CD14-positive monocyte (primary cell): ENCODE results near the gene SSTR5. TPM values are rescaled to one million over a fixed set of nuclear protein-coding genes. Genes with fewer than 3 reads are reported as not detected.

Experiments used
- DNase-seq, 3 donors: peaks; one replicate each; pipeline ENCODE4 v3.0.0-alpha.2; 2011 to 2022
- H2AFZ ChIP-seq: 2 replicates; pipeline ENCODE4 v1.6.0; 2012; ENCODE audit warnings: mild to moderate bottlenecking, low read depth, low read length, inconsistent platforms; ENCODE audit not compliant: insufficient read depth, poor library complexity, severe bottlenecking
- H3K27ac ChIP-seq, 2 donors: 1 replicate in 1 of 2; 2 replicates in 1 of 2; pipeline ENCODE4 v1.5.1; 2012 to 2013; ENCODE audit warnings: low read length in 2 of 2, control low read depth in 1 of 2, inconsistent platforms in 1 of 2, low read depth in 1 of 2, mild to moderate bottlenecking in 1 of 2
- H3K27me3 ChIP-seq, 2 donors: one replicate each; pipeline versions ENCODE4 v1.6.0 to v1.6.1; 2011 to 2013; ENCODE audit warnings: low read length in 2 of 2; ENCODE audit not compliant: control insufficient read depth in 2 of 2, insufficient read depth in 2 of 2
- H3K36me3 ChIP-seq, 2 donors: replicated peaks in 1 of 2; 1 replicate in 1 of 2; 2 replicates in 1 of 2; pipeline versions ENCODE4 v1.5.1 to v1.6.1; 2012 to 2013; ENCODE audit warnings: low read length in 2 of 2, control low read depth in 1 of 2, inconsistent platforms in 1 of 2, mild to moderate bottlenecking in 1 of 2; ENCODE audit not compliant: insufficient read depth in 2 of 2, control insufficient read depth in 1 of 2
- H3K4me1 ChIP-seq, 2 donors: 1 replicate in 1 of 2; 2 replicates in 1 of 2; pipeline versions ENCODE4 v1.5.1 to v1.6.1; 2012 to 2013; ENCODE audit warnings: low read length in 2 of 2, control low read depth in 1 of 2, inconsistent platforms in 1 of 2, mild to moderate bottlenecking in 1 of 2, moderate library complexity in 1 of 2; ENCODE audit not compliant: insufficient read depth in 2 of 2, control insufficient read depth in 1 of 2
- H3K4me2 ChIP-seq: replicated peaks from 2 replicates; pipeline ENCODE3; 2012; ENCODE audit warnings: low read length, moderate library complexity, mild to moderate bottlenecking; ENCODE audit not compliant: poor library complexity, severe bottlenecking; ENCODE audit errors: extremely low read depth
- H3K4me3 ChIP-seq, 3 experiments: fragments of 200-600 bp in 1 of 3; sonication (generic) in 1 of 3; replicated peaks in 1 of 3; 1 replicate in 2 of 3; 2 replicates in 1 of 3; pipeline ENCODE4 v1.5.1; 2011 to 2013; ENCODE audit warnings: low read length in 3 of 3, mild to moderate bottlenecking in 3 of 3, control low read depth in 2 of 3, low read depth in 2 of 3, inconsistent platforms in 1 of 3, moderate library complexity in 1 of 3
- H3K79me2 ChIP-seq: 2 replicates; pipeline ENCODE4 v1.6.0; 2012; ENCODE audit warnings: mild to moderate bottlenecking, control low read depth, inconsistent platforms, low read length, moderate library complexity; ENCODE audit not compliant: insufficient read depth
- H3K9ac ChIP-seq: 2 replicates; pipeline ENCODE4 v1.6.0; 2017; ENCODE audit warnings: low read length, mild to moderate bottlenecking; ENCODE audit not compliant: insufficient read depth, poor library complexity, severe bottlenecking
- H3K9me3 ChIP-seq, 2 donors: replicated peaks in 1 of 2; 1 replicate in 1 of 2; 2 replicates in 1 of 2; pipeline versions ENCODE4 v1.5.1 to v1.6.1; 2012 to 2013; ENCODE audit warnings: low read length in 2 of 2, control low read depth in 1 of 2; ENCODE audit not compliant: control insufficient read depth in 1 of 2, insufficient read depth in 1 of 2
- H4K20me1 ChIP-seq: 2 replicates; pipeline ENCODE4 v1.6.0; 2012; ENCODE audit warnings: mild to moderate bottlenecking, low read length, control low read depth, moderate library complexity; ENCODE audit not compliant: insufficient read depth
- H3K27ac Mint-ChIP-seq, 7 donors: one replicate each; pipeline ENCODE4 v1.8.0; 2020; ENCODE audit warnings: mild to moderate bottlenecking in 7 of 7, mixed read lengths in 7 of 7, moderate library complexity in 6 of 7, inconsistent platforms in 2 of 7
- H3K27me3 Mint-ChIP-seq, 3 donors: one replicate each; pipeline ENCODE4 v1.8.0; 2021 to 2022; ENCODE audit warnings: low read depth in 3 of 3, mild to moderate bottlenecking in 3 of 3, mixed read lengths in 3 of 3, moderate library complexity in 3 of 3, inconsistent platforms in 1 of 3
- H3K36me3 Mint-ChIP-seq, 2 donors: one replicate each; pipeline ENCODE4 v1.8.0; 2020; ENCODE audit warnings: mixed read lengths in 2 of 2, inconsistent platforms in 1 of 2, mild to moderate bottlenecking in 1 of 2
- H3K4me1 Mint-ChIP-seq: one replicate; pipeline ENCODE4 v1.8.0; 2020; ENCODE audit warnings: mild to moderate bottlenecking, mixed read lengths
- H3K4me3 Mint-ChIP-seq, 2 donors: one replicate each; pipeline ENCODE4 v1.8.0; 2020; ENCODE audit warnings: mild to moderate bottlenecking in 2 of 2, mixed read lengths in 2 of 2, moderate library complexity in 1 of 2
- H3K9me3 Mint-ChIP-seq, 7 donors: one replicate each; pipeline ENCODE4 v1.8.0; 2020 to 2022; ENCODE audit warnings: mixed read lengths in 7 of 7, mild to moderate bottlenecking in 6 of 7, moderate library complexity in 6 of 7, inconsistent platforms in 2 of 7
- CTCF ChIP-seq: fragments of 200-600 bp; IDR thresholded peaks from one replicate; pipeline ENCODE4 v1.8.0; 2022; ENCODE audit warnings: antibody characterized with exemption, mild to moderate bottlenecking
- WGBS: methylation state at CpG from one replicate; pipeline ENCODE4 v1.1.5; 2013; ENCODE audit warnings: missing lambda C conversion rate; ENCODE audit not compliant: insufficient coverage; 5-methylcytosine and 5-hydroxymethylcytosine counted together
- intact Hi-C, 2 donors: fragments of 100-400 bp; cut with micrococcal nuclease; formaldehyde crosslinking; loops; one replicate each; pipeline versions ENCODE4 v1.15.0 to v1.15.1; 2023
- polyA plus RNA-seq, 3 donors: library from polyadenylated mRNA; depleted of rRNA in 1 of 3; unstranded in 2 of 3; stranded (reverse) in 1 of 3; fragments of 300-500 nt in 2 of 3; fragments of >200 nt in 1 of 3; fragmentation: Illumina TruSeq in 2 of 3; gene quantifications; 1 replicate in 2 of 3; 2 replicates in 1 of 3; pipeline ENCODE4 v1.2.3, GENCODE V29; 2012 to 2021

The SSTR5 gene
- polyA plus RNA-seq, 3 donors = not detected

DNA sequence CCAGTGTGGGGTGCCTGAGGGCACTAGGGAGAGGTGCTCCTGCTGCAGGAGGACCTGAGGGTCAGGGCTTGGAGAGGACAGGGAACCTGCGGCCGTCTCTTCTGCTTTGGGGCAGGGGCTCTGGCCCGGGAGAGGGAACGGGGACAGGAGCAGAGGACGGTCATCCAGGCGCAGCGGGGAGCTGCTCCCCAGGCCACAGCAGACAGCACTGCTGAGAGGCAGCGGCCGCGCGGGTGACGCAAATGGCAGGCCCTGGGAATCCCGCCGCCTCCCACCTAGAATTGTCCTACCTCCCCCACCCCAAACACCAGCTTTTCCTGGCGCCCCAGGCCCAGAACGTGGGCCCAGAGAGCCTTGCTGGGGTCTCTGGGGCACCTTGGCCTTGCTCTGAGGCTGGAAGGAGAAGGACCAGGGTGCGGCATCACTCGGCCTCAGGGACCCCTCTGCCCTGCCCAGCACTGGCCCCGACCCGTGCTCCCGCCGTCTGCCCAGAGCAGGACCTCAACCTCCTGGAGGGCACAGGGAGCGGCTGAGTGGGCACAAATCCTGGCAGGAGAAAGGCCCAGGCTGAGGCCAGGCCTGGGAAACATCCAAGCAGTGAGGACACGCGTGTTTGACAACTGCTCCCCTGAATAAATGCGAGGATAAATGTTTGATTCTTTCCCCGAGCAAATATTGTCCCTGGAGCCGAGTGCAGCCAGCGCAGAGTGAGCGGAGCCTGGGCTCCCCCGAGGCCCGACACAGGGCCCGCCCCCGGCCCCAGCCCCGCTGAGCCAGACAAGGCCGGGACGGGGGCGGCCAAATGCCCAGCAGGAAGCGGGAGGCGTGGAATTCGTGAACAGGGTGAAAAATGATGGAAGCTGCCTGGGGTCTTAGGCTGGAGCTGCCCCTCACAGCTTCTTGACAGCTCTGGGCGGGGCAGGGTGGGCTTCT is 8.5 kb downstream of the SSTR5 start:
- Histone ChIP-seq H3K9ac (no peak overlapping the region), H3K27ac (no peak overlapping the region), H3K9me3 (peaks cover 23 to 30% of the 10 kb centered on the region in 2 donors), H2AFZ (no peak overlapping the region), H3K27me3 (peaks cover 0 to 6% of the 10 kb centered on the region in 2 donors), H3K4me1 (no peaks in the 10 kb centered on the region), H3K79me2 (no peaks in the 10 kb centered on the region), H3K36me3 (no peaks in the 10 kb centered on the region), H4K20me1 (no peaks in the 10 kb centered on the region), H3K4me3 (no peak overlapping the region), H3K4me2 (no peak overlapping the region)
- TF ChIP-seq CTCF = no peak
- Mint-ChIP-seq H3K4me1 (no peaks in the 10 kb centered on the region), H3K4me3 (no peak overlapping the region), H3K27ac (no peak overlapping the region), H3K9me3 (peaks cover 17 to 29% (median 23%) of the 10 kb centered on the region in 7 donors), H3K27me3 (peaks cover 5 to 43% (median 6%) of the 10 kb centered on the region in 3 donors), H3K36me3 (no peaks in the 10 kb centered on the region)
- WGBS = 38% methylated on average over 41 of the region's 42 CpGs
- no peak for DNase-seq
- intact Hi-C loops = no loop called here

- H3K4me2 ChIP-seq = no peak overlapping the region
- intact Hi-C loops = no loop called here
Observed at GRCh38 chr16:1081734-1082265, 9.3 kb downstream of the SSTR5 start.

More at GRCh38 chr16:1081734-1082265, 9.3 kb downstream of the SSTR5 start:
- Histone ChIP-seq H3K9me3 (peaks cover 23 to 35% of the 10 kb centered on the region in 2 donors), H3K27me3 (peaks cover 0 to 6% of the 10 kb centered on the region in 2 donors), H3K79me2 (no peaks in the 10 kb centered on the region), H2AFZ (no peak overlapping the region), H3K27ac (no peak overlapping the region), H3K36me3 (no peaks in the 10 kb centered on the region), H4K20me1 (no peaks in the 10 kb centered on the region), H3K4me1 (no peaks in the 10 kb centered on the region), H3K9ac (no peak overlapping the region), H3K4me3 (no peak overlapping the region)
- Mint-ChIP-seq H3K27me3 (peaks cover 5 to 41% (median 6%) of the 10 kb centered on the region in 3 donors), H3K9me3 (peaks cover 17 to 34% (median 27%) of the 10 kb centered on the region in 7 donors), H3K27ac (no peak overlapping the region), H3K4me1 (no peaks in the 10 kb centered on the region), H3K36me3 (no peaks in the 10 kb centered on the region), H3K4me3 (peak overlapping the region in 1 of 2 donors; percentile 63)
- 74% methylated on average over 21 of the region's 22 CpGs for WGBS
- DNase-seq = no peak
- TF ChIP-seq CTCF = no peak
